HG03432 (cell line): ENCODE results near the gene TNRC18.
"Not testable (repeated sequence)": the region's sequence is repeated elsewhere in the genome, so short reads cannot be mapped to it uniquely, and the experiment has no call there.

ENCODE experiments used
- ATAC-seq: cut with Tn5 transposase; IDR thresholded peaks from one replicate; pipeline ENCODE4 v1.9.1; 2021; ENCODE audit warnings: mild to moderate bottlenecking, moderate library complexity; ENCODE audit not compliant: unreplicated experiment

The TNRC18 gene

DNA sequence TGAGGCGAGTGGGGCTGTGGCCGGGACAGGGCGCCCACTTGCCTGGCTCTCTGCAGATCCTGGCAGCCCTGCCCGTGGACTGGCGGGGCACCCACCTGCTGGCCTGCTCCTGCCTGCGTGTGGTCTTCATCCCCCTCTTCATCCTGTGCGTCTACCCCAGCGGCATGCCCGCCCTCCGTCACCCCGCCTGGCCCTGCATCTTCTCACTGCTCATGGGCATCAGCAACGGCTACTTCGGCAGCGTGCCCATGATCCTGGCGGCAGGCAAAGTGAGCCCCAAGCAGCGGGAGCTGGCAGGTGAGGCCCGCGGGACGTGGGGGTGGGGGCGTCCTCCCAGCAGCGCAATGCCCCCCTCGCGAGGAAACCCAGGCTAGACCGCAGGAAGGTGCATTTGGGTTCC is 123.3 kb downstream of the TNRC18 start:
- no peak for ATAC-seq

DNA sequence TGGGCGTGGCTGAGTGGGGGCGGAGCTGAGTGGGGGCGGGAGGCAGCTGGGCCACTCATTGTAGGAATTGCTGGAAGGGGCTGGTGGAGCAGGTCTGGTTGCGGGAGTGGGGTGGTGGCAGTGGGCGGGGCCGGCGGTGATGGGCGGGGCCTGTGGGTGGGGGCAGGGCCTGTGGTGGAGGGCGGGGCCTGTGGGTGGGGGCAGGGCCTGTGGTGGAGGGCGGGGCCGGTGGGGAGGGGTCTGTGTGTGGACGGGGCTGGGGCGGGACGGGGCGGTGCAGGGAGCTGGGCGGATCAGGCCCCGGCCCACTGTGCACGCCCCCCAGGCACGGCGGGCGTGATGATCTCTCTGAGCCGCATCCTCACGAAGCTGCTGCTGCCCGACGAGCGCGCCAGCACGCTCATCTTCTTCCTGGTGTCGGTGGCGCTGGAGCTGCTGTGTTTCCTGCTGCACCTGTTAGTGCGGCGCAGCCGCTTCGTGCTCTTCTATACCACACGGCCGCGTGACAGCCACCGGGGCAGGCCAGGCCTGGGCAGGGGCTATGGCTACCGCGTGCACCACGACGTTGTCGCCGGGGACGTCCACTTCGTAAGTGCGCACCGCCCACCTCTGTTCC is 126.9 kb downstream of the TNRC18 start:
- peak; percentile 48 for ATAC-seq

DNA sequence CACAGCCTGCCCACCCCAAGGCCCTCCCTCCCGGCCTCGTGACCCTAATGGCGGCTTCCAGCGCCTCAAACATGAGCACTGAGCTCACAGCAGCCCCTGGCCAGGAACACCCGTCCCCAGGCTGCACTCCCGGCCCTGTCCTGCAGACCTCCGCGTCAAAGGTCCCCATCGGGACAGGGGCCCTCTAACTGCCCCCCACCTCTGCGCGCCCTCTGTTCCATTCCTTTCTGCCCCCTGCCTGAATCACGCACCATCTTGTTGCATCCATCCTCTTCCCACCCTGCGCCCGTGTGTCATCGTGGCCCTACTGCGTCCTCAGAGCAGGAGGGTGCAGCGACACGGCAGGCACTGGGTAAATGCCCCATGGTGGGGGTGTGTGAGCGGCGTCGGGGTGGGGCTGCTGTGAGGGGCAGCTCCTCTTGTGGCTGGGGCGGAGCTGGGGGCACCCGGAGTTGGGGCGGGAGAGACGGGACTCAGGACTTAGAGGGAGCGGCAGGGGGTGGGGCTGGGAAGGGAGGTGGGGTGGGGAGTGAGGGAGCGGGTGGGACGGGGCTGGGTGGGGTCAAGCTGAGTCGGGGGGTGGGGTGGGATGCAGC is 127.5 kb downstream of the TNRC18 start:
- no peak for ATAC-seq

DNA sequence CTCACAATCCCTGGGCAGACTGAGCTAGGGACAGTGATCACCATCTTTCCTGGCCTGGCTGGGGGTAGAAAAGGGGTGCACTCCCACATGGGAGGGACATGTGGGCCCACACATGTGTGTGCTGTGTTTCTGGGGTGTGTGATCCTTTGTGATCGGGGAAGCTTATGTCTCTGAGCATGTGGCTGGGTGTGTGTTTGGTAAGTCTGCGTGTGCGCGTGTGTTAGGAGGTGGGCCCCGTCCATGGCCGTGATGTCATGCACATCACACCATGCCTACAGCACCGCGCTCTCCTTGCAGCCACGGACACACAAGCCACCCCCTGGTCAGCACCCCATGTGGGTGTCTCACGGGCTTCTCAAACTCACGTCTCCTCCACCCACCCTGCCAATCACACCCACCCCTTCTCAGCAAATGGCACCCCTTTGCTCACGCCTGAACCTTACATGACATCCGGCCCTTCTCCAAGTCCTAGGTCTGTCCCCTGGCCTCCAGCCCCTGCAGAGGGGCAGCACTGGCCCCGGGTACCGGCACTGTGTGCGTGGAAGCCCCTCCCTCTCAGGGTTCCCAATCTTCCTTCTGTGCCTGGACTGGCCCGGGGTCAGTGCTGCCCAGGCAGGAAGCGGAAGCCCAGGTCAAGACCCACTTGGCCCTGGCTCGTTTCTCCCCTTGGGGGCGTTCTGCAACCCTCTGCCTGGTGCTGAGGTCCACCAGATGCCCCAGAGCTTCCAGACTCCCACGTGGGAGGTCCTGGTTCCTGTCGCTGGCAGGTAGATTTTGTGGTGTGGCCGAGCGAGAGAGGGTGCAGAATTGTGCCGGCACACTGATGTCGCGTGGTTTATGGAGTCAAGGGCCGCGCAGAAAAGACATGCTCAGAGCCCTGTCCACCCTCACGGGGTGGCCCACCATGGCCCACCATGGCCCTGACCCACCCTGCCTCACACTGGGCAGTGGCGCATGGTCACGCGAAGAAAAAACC is 128.3 kb downstream of the TNRC18 start:
- ATAC-seq: no peak

DNA sequence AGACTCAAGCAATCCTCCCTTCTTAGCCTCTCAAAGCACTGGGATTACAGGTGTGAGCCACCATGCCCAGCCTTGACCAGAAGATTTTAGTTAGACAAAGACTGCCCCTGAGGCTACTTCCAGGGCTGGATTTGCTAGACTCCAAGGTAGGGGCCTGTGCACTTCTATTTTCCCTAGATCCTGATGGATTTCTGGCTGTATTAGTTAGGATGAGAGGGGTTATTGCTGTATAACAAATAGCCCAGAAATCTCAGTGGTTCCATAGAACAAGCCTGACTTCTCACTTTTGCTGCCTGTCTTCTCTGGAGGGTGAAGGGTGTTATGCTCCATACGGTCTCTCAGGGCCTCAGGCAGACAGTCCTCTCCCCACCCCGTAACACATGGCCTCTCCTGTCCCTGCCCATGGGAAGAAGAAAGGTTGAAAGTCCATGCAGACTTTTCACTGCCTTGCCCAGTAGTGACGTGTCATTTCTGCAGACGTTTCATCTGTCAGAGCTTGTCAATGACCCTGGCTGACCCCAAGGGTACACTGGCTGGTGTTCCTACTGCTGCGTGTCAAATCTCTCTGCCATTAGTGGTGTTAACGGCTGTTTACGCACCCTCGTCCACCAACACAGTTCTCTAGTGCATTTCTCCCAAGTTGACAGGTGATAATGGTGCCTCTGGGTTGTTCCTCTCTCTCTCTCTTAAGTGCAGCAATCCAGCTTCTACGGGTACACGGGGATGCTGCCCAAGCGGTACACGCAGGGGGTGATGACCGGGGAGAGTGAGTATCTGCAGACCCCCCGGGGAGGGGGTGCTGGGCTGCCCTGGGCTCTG is 129.3 kb downstream of the TNRC18 start:
- ATAC-seq: no peak

DNA sequence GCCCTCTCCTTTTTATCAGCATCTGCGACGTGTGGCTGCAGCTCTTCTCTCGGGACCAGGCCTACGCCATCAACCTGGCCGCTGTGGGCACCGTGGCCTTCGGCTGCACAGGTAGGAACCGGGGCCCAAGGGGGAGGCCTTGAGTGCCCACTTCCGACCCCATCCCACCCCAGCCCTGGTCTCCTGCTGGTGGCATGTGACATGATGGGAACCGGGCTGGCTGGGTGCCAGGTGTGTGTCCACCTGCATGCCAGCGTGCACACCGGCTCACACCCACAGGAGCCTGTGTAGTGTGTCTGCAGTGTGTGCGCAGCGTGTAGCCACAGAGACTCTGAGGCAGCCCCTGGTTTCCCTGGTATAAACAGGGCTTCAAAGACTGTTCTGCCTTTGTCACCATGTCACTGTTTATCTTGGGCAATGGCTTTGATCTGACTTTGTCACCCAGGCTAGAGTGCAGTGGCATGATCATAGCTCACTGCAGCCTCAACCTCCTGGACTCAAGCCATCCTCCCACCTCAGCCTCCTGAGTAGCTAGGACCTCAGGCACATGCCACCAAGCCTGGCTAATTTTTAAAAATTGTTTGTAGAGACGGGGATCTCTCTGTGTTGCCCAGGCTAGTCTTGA is 131.8 kb downstream of the TNRC18 start:
- not testable (repeated sequence) for ATAC-seq

DNA sequence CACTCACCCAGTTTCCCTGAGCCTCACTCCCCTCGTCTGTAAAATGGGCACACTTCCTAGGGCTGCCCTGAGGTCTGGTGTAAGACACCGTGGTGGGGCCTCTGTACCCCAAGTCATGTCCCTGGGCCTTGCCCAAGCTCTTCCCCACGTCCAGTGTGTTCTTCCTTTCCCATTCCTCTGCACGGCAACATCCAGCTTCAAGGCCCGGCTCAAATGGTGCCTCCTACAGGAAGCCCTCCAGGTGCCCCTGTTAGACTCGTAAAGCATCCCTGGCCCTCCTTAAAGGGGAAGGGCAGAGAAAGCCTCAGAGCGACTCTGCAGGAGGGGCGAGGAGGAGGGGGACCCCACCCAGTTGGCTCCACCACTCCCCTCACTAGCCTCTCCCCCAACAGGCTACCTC is 132.3 kb downstream of the TNRC18 start:
- ATAC-seq: no peak

DNA sequence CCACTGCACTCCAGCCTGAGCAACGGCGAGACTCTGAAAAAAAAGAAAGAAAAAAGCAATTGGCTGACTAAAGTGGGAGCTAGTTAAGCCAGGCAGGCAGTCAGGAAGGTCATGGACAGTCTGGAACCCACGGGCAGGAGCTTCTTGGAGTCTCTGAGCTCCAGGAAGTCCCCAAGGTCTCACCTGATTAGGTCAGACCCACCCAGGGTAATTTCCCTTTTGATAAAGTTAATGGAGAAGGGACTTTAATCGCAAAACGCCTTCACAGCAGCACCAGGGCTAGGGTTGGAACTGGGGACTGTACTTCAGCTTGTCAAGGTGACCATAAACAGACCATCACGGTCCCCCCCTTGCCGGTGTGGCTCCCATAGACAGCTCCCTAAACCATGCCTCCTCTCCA is 134.3 kb downstream of the TNRC18 start:
- ATAC-seq: no peak

DNA sequence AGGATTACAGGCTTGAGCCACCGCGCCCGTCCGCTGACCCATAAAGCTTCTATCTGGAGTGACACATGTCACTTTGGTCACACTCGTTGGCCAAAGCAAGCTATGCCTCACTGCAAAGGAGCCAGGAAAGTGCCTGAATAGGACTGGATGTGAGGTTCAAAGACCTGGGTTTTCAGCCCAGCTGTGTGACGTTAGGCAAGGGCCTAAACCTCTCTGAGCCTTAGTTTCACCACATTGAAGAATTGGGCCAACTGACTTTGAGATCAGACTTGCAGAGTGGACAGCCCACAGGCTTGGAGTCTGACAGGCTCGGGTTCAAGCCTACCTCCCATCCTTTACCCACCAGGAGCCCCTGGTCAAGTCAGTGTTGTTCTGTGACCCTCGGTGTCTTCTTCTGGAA is 135.1 kb downstream of the TNRC18 start:
- ATAC-seq: not testable (repeated sequence)

DNA sequence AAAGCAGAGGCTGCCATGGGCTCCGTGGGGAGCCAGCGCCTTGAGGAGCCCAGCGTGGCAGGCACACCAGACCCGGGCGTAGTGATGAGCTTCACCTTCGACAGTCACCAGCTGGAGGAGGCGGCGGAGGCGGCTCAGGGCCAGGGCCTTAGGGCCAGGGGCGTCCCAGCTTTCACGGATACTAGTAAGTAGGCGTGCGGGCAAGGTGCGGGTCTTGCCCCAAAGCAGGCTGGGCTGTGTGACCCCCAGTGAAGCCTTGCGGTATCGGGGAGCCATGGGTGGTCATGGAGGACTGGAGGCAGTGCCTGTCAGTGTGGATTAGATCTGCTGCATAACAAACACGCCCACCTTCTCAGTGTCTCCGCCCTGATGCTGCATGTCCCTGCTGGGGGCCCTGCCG is 135.8 kb downstream of the TNRC18 start:
- ATAC-seq: no peak

DNA sequence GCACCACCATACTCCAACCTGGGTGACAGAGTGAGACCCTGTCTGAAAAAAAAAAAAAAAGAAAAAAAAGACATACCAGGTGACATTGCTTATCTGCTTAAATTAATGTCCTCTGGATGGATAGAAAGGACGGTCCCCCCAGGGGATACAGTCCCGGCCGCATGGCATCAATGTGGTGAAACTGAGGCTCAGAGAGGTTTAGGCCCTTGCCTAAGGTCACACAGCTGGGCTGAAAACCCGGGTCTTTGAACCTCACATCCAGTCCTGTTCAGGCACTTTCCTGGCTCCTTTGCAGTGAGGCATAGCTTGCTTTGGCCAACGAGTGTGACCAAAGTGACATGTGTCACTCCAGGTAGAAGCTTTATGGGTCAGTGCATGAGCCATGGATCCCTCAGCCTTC is 136.3 kb downstream of the TNRC18 start:
- ATAC-seq: not testable (repeated sequence)

DNA sequence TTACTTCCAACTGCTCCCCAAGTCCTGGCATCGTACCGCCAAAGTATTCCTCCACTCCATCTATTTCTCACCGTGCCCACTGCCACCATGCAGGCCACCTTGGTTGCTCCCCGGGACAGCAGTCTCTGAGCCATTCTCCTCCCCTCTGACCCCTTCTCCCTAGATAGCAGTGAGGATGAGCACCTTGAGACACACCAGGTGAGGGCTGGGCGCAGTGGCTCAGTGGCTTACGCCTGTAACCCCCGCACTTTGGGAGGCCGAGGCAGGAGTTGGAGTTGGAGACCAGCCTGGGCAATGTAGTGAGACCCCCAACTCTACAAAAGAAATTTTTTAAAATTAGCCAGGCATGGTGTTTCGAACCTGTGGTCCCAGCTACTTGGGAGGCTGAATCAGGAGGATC is 136.7 kb downstream of the TNRC18 start:
- ATAC-seq: no peak

DNA sequence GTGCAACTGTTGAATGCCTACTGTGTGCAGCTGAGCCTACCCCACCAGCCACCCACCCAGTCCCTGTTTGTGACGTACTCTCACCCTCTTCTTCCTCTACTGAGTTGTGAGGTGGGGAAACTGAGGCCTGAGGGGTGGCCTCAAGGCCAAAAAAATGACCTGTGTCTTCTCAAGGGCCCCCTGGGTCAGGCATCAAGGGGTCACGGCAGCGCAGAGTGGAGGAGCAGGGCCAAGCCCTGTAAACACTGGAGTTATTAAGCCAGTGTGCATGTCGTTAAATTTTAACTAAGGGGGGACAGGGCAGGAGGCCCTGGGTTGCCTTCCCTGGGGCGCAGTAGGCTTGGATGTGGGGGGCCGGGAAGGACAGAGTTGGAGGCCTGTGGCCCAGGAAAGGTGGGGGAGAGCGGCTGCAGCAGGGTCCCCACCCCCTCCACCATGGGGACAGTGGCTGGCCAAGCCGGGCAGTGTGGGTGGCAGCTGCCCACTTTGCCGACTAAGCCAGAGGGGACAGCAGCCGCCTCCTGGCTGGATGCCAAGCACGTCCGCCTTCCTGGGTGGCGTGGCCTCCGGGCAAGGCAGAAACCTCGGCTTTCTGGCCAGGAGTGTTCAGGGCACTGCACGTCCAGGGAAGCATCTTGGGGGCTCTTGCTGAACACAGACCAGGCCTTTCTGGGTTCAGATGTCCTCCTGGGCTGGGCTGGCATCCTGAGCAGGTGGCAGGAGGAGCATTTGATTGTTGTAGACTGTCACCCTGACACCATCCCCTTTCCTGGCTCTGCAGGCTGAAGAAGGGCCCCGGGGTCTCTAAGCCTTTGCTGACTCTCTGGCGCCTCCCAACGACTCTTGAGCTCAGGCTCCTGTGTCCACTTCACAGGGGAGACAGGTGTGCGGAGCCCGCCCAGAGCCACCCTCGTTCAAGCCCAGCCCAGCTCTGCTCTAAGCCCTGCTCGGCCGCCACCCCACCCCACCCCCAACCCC is 139.0 kb downstream of the TNRC18 start:
- peak; percentile 43 for ATAC-seq

DNA sequence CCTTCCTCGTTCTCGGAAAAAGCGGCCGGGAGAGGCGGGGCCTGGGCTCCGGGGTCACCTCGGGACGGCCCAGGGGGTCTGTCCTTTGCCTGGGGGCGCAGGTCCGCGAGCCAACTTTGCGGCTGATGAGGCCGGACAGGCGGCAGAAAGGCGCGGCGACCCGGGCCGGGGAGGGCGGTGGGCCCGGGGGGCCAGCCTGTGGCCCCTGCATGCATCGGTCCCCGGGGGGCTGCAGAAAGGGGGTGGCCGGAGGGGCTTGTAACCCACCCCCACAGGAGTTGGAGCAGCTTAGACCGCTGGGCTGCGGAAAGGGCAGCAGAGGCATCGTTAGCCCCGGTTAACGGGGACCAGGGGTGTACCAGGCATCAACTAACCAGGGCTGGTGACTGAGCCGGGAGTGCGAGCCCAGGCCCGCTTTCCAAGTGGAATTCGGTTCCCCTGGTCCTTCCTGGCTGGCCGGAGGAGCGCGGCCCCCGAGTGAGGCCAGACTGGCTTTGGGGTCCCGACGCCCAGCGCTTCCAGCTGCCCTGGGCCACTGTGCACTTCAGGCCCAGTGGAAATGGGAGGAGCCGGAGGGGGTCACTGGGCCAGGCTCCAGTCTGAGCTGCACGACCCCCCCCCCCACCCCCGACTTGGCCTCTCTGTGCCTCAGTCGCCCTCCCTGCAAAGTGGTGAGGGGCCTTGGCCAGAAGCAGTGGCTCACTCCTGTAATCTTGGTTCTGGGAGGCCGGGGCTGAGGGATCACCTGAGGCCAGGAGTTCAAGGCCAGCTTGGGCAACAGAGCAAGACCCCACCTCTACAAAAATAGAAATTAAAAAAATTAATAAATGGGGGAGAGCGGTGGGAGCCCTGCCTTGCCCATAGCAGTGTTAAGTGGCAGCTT is 140.0 kb downstream of the TNRC18 start:
- no peak for ATAC-seq

DNA sequence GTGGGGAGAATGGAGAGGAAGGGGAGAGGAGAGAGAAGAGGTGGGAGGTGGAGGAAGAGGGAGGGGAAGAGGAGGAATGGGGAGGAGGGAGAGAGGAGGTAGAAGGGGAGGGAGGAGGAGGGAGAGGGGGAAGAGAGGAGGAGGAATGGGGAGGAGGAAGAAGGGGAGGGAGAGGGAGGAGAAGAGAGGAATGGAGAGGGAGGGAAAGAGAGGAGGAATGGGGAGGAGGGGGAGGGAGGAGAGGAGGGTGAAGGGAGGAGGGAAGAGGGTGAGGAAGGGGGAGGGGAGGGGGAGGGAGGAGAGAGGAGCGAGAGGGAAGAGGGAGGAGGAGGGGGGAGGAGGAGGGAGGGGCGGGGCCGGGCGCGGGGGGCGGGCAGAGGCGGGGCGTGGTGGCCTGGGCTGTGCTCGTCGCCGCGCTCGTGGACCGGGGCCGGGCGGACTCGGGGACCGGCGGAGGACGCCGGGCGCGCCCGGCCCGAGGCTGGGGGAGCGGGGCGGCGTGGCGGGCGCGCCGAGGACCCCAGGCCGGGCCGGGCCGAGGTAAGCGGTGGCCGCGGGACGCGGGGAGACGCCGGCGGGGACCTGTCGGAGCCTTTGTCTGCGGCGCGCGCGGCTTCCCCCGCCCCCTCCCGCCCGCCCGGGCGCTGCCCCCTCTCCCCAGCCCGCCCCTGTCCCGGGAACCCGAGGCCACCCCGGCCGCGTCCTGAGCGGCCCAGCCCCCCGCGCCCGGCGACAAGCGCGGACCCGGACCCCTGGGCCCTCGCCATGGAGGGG is 140.9 kb downstream of the TNRC18 start, which contains the start of gene SLC29A4:
TSS of gene SLC29A4 (plus strand) at position 401 of the 774 bp plus-strand sequence. CDS start 4,874 bp downstream, outside the sequence.
- ATAC-seq: no peak

DNA sequence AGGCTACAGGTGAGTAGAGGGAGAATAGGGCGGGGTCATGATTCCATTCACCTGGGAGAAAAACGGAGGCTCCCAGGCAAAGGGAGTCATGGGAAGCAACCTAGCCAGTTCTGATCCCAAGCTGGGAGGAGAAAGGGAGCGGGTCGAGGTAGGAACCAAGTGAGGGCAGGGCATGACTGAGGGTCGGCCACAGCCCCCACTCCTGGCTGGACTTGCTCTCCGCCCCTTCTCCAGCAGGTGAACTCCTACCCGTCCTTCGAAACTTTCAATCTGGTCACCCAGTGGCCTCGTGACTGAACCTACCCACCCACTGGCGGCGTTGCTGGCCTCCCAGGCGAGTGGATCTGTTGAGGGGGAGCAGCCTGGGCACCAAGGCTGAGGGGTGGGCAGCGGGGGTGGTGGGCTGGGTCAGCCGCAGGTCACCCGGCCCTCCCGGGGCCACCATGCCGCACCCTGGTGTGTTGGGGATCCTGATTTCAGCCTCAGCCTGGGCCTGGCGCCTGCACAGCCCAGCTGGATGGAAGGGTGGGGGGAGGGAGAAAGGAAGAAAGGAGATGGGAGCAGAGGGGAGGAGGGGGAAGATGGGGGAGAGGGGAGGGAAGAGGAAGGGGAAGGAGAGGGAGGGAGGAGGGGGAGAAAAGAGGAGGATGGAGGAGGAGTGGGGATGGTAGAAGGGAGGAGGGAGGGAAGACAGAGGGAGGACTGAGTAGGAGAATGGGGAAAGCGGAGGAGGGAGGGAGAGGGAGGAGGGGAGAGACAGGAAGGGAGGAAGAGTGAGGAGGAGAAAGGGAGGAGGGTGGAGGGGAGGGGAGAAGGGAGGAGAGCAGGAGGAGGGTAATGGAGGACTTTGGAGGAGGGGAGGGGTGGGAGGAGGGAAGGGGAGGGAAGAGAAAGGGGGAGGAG is 141.8 kb downstream of the TNRC18 start:
- not testable (repeated sequence) for ATAC-seq
